GDM1 (cell line): ENCODE data around the gene FSTL5.

Source experiments
- DNase-seq: peaks from one replicate; lab custom pipeline; 2025; lab: John Stamatoyannopoulos, UW

The FSTL5 gene

GRCh38 chr4:161936625-161937550, 226.9 kb downstream of the FSTL5 start:
- no peak for DNase-seq

GRCh38 chr4:161931089-161931488, 232.7 kb downstream of the FSTL5 start:
- no peak for DNase-seq

- DNase-seq: no peak
Measured at GRCh38 chr4:161929956-161930355, 233.8 kb downstream of the FSTL5 start.

GRCh38 chr4:161926033-161926828, 237.6 kb downstream of the FSTL5 start:
- no peak for DNase-seq

- no peak for DNase-seq
Measured at GRCh38 chr4:161920304-161921052, 243.3 kb downstream of the FSTL5 start.

- no peak for DNase-seq
Measured at GRCh38 chr4:161919442-161920220, 244.2 kb downstream of the FSTL5 start.

- DNase-seq: no peak
Measured at GRCh38 chr4:161916035-161916434, 247.8 kb downstream of the FSTL5 start.

GRCh38 chr4:161907590-161907955, 256.2 kb downstream of the FSTL5 start:
- DNase-seq: no peak

GRCh38 chr4:161906836-161907589, 256.8 kb downstream of the FSTL5 start:
- DNase-seq: no peak

GRCh38 chr4:161900110-161900509, 263.7 kb downstream of the FSTL5 start:
- DNase-seq: no peak

- DNase-seq: no peak
Measured at GRCh38 chr4:161894493-161895167, 269.2 kb downstream of the FSTL5 start.

- no peak for DNase-seq
Measured at GRCh38 chr4:161894014-161894413, 269.8 kb downstream of the FSTL5 start.

- no peak for DNase-seq
Measured at GRCh38 chr4:161893566-161893965, 270.2 kb downstream of the FSTL5 start.

GRCh38 chr4:161892951-161893350, 270.8 kb downstream of the FSTL5 start:
- no peak for DNase-seq

- no peak for DNase-seq
Measured at GRCh38 chr4:161883157-161883556, 280.6 kb downstream of the FSTL5 start.

GRCh38 chr4:161881370-161881769, 282.4 kb downstream of the FSTL5 start:
- no peak for DNase-seq

GRCh38 chr4:161869511-161869910, 294.3 kb downstream of the FSTL5 start:
- no peak for DNase-seq

GRCh38 chr4:161856711-161857326, 307.0 kb downstream of the FSTL5 start:
- DNase-seq: no peak

- DNase-seq: no peak
Measured at GRCh38 chr4:161850631-161851030, 313.2 kb downstream of the FSTL5 start.

GRCh38 chr4:161841759-161842158, 322.0 kb downstream of the FSTL5 start:
- no peak for DNase-seq
